Kidney glomerular epithelial cell (primary cell): Measurements from ENCODE around the gene INTU.
"Not testable (repeated sequence)": the region's sequence is repeated elsewhere in the genome, so short reads cannot be mapped to it uniquely, and the experiment has no call there.

Experiments used
- DNase-seq: peaks from one replicate; lab custom pipeline; 2025; lab: John Stamatoyannopoulos, UW

INTU gene

GRCh38 chr4:127643791-127644190 is 11.0 kb downstream of the INTU start:
- no peak for DNase-seq

GRCh38 chr4:127648061-127648460 is 15.3 kb downstream of the INTU start:
- DNase-seq: no peak

- not testable (repeated sequence) for DNase-seq
Observed at GRCh38 chr4:127655590-127655989, 22.8 kb downstream of the INTU start.

GRCh38 chr4:127656047-127656680 is 23.4 kb downstream of the INTU start:
- no peak for DNase-seq

- DNase-seq: no peak
Observed at GRCh38 chr4:127660284-127660885, 27.6 kb downstream of the INTU start.

GRCh38 chr4:127667116-127667515 is 34.4 kb downstream of the INTU start:
- DNase-seq: no peak

- DNase-seq: no peak
Observed at GRCh38 chr4:127667772-127668171, 35.0 kb downstream of the INTU start.

- no peak for DNase-seq
Observed at GRCh38 chr4:127668770-127669169, 36.0 kb downstream of the INTU start.

GRCh38 chr4:127669691-127670090 is 36.9 kb downstream of the INTU start:
- no peak for DNase-seq

GRCh38 chr4:127672111-127672510 is 39.4 kb downstream of the INTU start:
- no peak for DNase-seq

GRCh38 chr4:127685292-127685691 is 52.5 kb downstream of the INTU start:
- peak; percentile 74 for DNase-seq

GRCh38 chr4:127686658-127687057 is 53.9 kb downstream of the INTU start:
- peak; percentile 37 for DNase-seq

- DNase-seq: no peak
Observed at GRCh38 chr4:127687580-127687979, 54.8 kb downstream of the INTU start.

GRCh38 chr4:127698789-127699200 is 66.0 kb downstream of the INTU start:
- peak; percentile 50 for DNase-seq

GRCh38 chr4:127708985-127709384 is 76.2 kb downstream of the INTU start:
- DNase-seq: peak; percentile 82

GRCh38 chr4:127709456-127709855 is 76.7 kb downstream of the INTU start:
- peak; percentile 44 for DNase-seq

GRCh38 chr4:127730142-127730913 is 97.6 kb downstream of the INTU start, which contains the start of gene SLC25A31:
Gene SLC25A31 (plus strand): TSS chr4:127730400. CDS start chr4:127730546, 146 bp downstream.
- no peak for DNase-seq

GRCh38 chr4:127731406-127731805 is 98.6 kb downstream of the INTU start:
- DNase-seq: no peak

- peak; percentile 24 for DNase-seq
Observed at GRCh38 chr4:127732623-127733328, 100.0 kb downstream of the INTU start.

GRCh38 chr4:127734976-127735375 is 102.2 kb downstream of the INTU start:
- no peak for DNase-seq

- DNase-seq: no peak
Observed at GRCh38 chr4:127737295-127737694, 104.5 kb downstream of the INTU start.

GRCh38 chr4:127741247-127741646 is 108.5 kb downstream of the INTU start:
- DNase-seq: no peak
